PC-3 (cell line): ENCODE results near the gene PI4KA.

Source experiments
- CTCF ChIP-seq: fragments of 300-600 bp; sonication (generic); conservative IDR thresholded peaks from 2 replicates; pipeline ENCODE4 v1.5.1; 2017; ENCODE audit warnings: antibody characterized with exemption, low read depth, mild to moderate bottlenecking, low read length
- EZH2 ChIP-seq: fragments of 300-600 bp; sonication (generic); IDR thresholded peaks from one replicate; pipeline ENCODE4 v1.6.1; 2017; ENCODE audit warnings: antibody characterized with exemption, mild to moderate bottlenecking, low read length; ENCODE audit not compliant: unreplicated experiment
- EZH2phosphoT487 ChIP-seq: fragments of 300-600 bp; sonication (generic); IDR thresholded peaks from 2 replicates; pipeline ENCODE4 v1.6.1; 2018; ENCODE audit warnings: mild to moderate bottlenecking, antibody characterized with exemption, low read length, borderline replicate concordance

GRCh38 chr22:20663137-20663828 is 195.3 kb downstream of the PI4KA start:
- no peak for TF ChIP-seq CTCF
- no peak for TF ChIP-seq EZH2phosphoT487
- no peak for TF ChIP-seq EZH2
